GM13976 (cell line): ENCODE measurements around the gene MAP2K3.

Source experiments
- DNase-seq: peaks from one replicate; pipeline ENCODE4 v3.0.0; 2012; ENCODE audit warnings: low spot score
- CTCF ChIP-seq: IDR thresholded peaks from 2 replicates; pipeline ENCODE4 v1.5.1; 2012; ENCODE audit warnings: borderline replicate concordance, mild to moderate bottlenecking; ENCODE audit not compliant: insufficient read depth; ENCODE audit errors: extremely low read depth, missing control alignments, control extremely low read depth
- in situ Hi-C: fragments of 300-500 bp; cut with MboI; formaldehyde crosslinking; loops from one replicate; pipeline ENCODE4 v1.12.0; 2022; ENCODE audit warnings: low sequenced_read_pairs, mixed read lengths, inconsistent platforms; ENCODE audit not compliant: unreplicated experiment

Gene MAP2K3

GRCh38 chr17:21357281-21357680 lies 72.8 kb downstream of the MAP2K3 start:
- no peak for DNase-seq
- no peak for TF ChIP-seq CTCF
- in situ Hi-C loops, result no loop called here

- in situ Hi-C loops, result no loop called here
- no peak for DNase-seq
- no peak for TF ChIP-seq CTCF
Observed at GRCh38 chr17:21357696-21358656, 73.5 kb downstream of the MAP2K3 start.

- TF ChIP-seq CTCF, result no peak
- in situ Hi-C loops, result no loop called here
- no peak for DNase-seq
Observed at GRCh38 chr17:21358682-21359482, 74.4 kb downstream of the MAP2K3 start.

GRCh38 chr17:21359483-21359840 lies 75.0 kb downstream of the MAP2K3 start:
- in situ Hi-C loops, result no loop called here
- no peak for TF ChIP-seq CTCF

GRCh38 chr17:21360048-21360447 lies 75.5 kb downstream of the MAP2K3 start:
- in situ Hi-C loops, result no loop called here
- TF ChIP-seq CTCF, result no peak
- no peak for DNase-seq

More at GRCh38 chr17:21359483-21359840, 75.0 kb downstream of the MAP2K3 start:
- no peak for DNase-seq

GRCh38 chr17:21361020-21361809 lies 76.7 kb downstream of the MAP2K3 start:
- DNase-seq, result no peak
- in situ Hi-C loops, result no loop called here
- no peak for TF ChIP-seq CTCF
